OCI-LY7 (cell line): Measurements from ENCODE around the gene IL1RL2. TPM values are rescaled to one million over a fixed set of nuclear protein-coding genes. Genes with fewer than 3 reads are reported as not detected.

Experiments
- BruUV-seq: library from RNA; stranded (reverse); fragments of 400-500 nt; replicated peaks from 2 replicates; lab custom pipeline; 2021; lab: Mats Ljungman, UMichigan
- CTCF ChIA-PET: fragments of 300-600 bp; sonication (Branson Sonifier 250); formaldehyde crosslinking; loops from one replicate; lab custom pipeline; 2022; ENCODE audit warnings: antibody characterized with exemption; ENCODE audit not compliant: unreplicated experiment; lab: Charles Lee
- POLR2A ChIA-PET: fragments of 300-600 bp; sonication (Branson Sonifier 250); formaldehyde crosslinking; loops from one replicate; lab custom pipeline; 2022; ENCODE audit warnings: antibody characterized with exemption; lab: Charles Lee
- DNase-seq: peaks from one replicate; pipeline ENCODE4 v3.0.0-alpha.2; 2015; ENCODE audit warnings: low spot score
- H2AFZ ChIP-seq: fragments of 200-600 bp; sonication (generic), shearing (Covaris generic); 2 replicates; pipeline ENCODE4 v1.6.1; 2014; ENCODE audit warnings: mild to moderate bottlenecking, antibody characterized with exemption, low read length, moderate library complexity
- H3K27ac ChIP-seq: fragments of 200-600 bp; sonication (generic); 2 replicates; pipeline ENCODE4 v1.5.1; 2014; ENCODE audit warnings: mixed run types, low read depth, mild to moderate bottlenecking, moderate library complexity, low read length, inconsistent platforms; ENCODE audit not compliant: poor library complexity, severe bottlenecking
- H3K36me3 ChIP-seq: fragments of 200-600 bp; sonication (generic); 2 replicates; pipeline ENCODE4 v1.6.1; 2014; ENCODE audit warnings: mild to moderate bottlenecking, antibody characterized with exemption, low read length, moderate library complexity, mixed read lengths; ENCODE audit not compliant: insufficient read depth
- H3K4me1 ChIP-seq: fragments of 200-600 bp; sonication (generic); 2 replicates; pipeline ENCODE4 v1.5.1; 2014; ENCODE audit warnings: mild to moderate bottlenecking, low read length; ENCODE audit not compliant: insufficient read depth, poor library complexity, severe bottlenecking
- H3K4me2 ChIP-seq: fragments of 200-600 bp; sonication (generic); 2 replicates; pipeline ENCODE4 v1.6.1; 2014; ENCODE audit warnings: mild to moderate bottlenecking, low read length
- H3K4me3 ChIP-seq: fragments of 200-600 bp; sonication (generic); 2 replicates; pipeline ENCODE4 v1.5.1; 2014; ENCODE audit warnings: mild to moderate bottlenecking, low read depth, low read length; ENCODE audit not compliant: poor library complexity, severe bottlenecking
- H3K79me2 ChIP-seq: fragments of 200-600 bp; sonication (generic); 2 replicates; pipeline ENCODE4 v1.6.1; 2016; ENCODE audit warnings: low read depth, mild to moderate bottlenecking, low read length, moderate library complexity, mixed read lengths; ENCODE audit not compliant: insufficient read depth
- H3K9me2 ChIP-seq: fragments of 200-600 bp; sonication (generic); 2 replicates; pipeline ENCODE4 v1.6.1; 2016; ENCODE audit warnings: mild to moderate bottlenecking, low read length, mixed read lengths; ENCODE audit not compliant: insufficient read depth
- H3K9me3 ChIP-seq: fragments of 200-600 bp; sonication (generic); 2 replicates; pipeline ENCODE4 v1.6.1; 2014; ENCODE audit warnings: mild to moderate bottlenecking, mixed run types, low read length, mixed read lengths
- H4K20me1 ChIP-seq: fragments of 200-600 bp; sonication (generic); 2 replicates; pipeline ENCODE4 v1.6.1; 2014; ENCODE audit warnings: mild to moderate bottlenecking, antibody characterized with exemption, low read length, moderate library complexity, mixed read lengths; ENCODE audit not compliant: insufficient read depth
- CTCF ChIP-seq: fragments of 200-600 bp; sonication (generic); conservative IDR thresholded peaks from 2 replicates; pipeline ENCODE4 v1.5.1; 2014; ENCODE audit warnings: mild to moderate bottlenecking, antibody characterized with exemption, low read length, moderate library complexity, mixed read lengths
- EZH2phosphoT487 ChIP-seq: fragments of 200-600 bp; sonication (generic); IDR thresholded peaks from 2 replicates; pipeline ENCODE4 v1.6.1; 2018; ENCODE audit warnings: low read depth, borderline replicate concordance, mild to moderate bottlenecking, mixed run types, antibody characterized with exemption, low read length, moderate library complexity, mixed read lengths
- intact Hi-C: fragments of 100-400 bp; cut with micrococcal nuclease; formaldehyde crosslinking; loops from one replicate; pipeline ENCODE4 v1.10.0; 2022; ENCODE audit not compliant: unreplicated experiment
- total RNA-seq, 2 experiments: library from RNA; depleted of rRNA in 1 of 2; stranded (reverse); fragments of >200 nt in 1 of 2; shearing (Covaris generic) in 1 of 2; gene quantifications; 2 replicates each; pipeline ENCODE4 v1.2.3, GENCODE V29; 2014 to 2022

Gene IL1RL2
- total RNA-seq, 2 experiments from 2014 or later: not detected

- Histone ChIP-seq H3K9me2 (no peaks in the 10 kb centered on the region), H3K9me3 (no peaks in the 10 kb centered on the region), H3K36me3 (no peaks in the 10 kb centered on the region), H3K27ac (no peak overlapping the region), H3K4me2 (no peak overlapping the region), H2AFZ (no peak overlapping the region), H3K79me2 (no peaks in the 10 kb centered on the region), H4K20me1 (no peaks in the 10 kb centered on the region), H3K4me1 (no peaks in the 10 kb centered on the region), H3K4me3 (no peak overlapping the region)
- no peak for DNase-seq
- CTCF ChIA-PET: no interaction called here
- intact Hi-C loops: no loop called here
- no TSS peak for BruUV-seq
- POLR2A ChIA-PET: interaction anchor here (0.7 to 1.2 kb wide), 2 partner anchors 320 to 362 kb away, joined by 3 read pairs; no protein-coding TSS in a partner anchor
- TF ChIP-seq CTCF (no peak), EZH2phosphoT487 (no peak)
Measured at GRCh38 chr2:102155703-102156515, 30.9 kb upstream of the IL1RL2 start.

- CTCF ChIA-PET: no interaction called here
Measured at GRCh38 chr2:102158011-102158755, 28.6 kb upstream of the IL1RL2 start.

More at GRCh38 chr2:102158011-102158755, 28.6 kb upstream of the IL1RL2 start:
- H3K36me3 ChIP-seq: no peaks in the 10 kb centered on the region
- H3K9me2 ChIP-seq: no peaks in the 10 kb centered on the region
- intact Hi-C loops: no loop called here
- H3K4me1 ChIP-seq: no peaks in the 10 kb centered on the region
- BruUV-seq: no TSS peak
- no peak for TF ChIP-seq CTCF
- TF ChIP-seq EZH2phosphoT487: no peak
- H2AFZ ChIP-seq: no peak overlapping the region
- POLR2A ChIA-PET: no interaction called here
- H3K79me2 ChIP-seq: no peaks in the 10 kb centered on the region
- no peak overlapping the region for H3K4me2 ChIP-seq
- no peaks in the 10 kb centered on the region for H4K20me1 ChIP-seq
- H3K27ac ChIP-seq: no peak overlapping the region
- H3K4me3 ChIP-seq: no peak overlapping the region
- no peaks in the 10 kb centered on the region for H3K9me3 ChIP-seq
- DNase-seq: no peak
